Measurements from ENCODE around the gene CARD11.

The CARD11 gene

DNA sequence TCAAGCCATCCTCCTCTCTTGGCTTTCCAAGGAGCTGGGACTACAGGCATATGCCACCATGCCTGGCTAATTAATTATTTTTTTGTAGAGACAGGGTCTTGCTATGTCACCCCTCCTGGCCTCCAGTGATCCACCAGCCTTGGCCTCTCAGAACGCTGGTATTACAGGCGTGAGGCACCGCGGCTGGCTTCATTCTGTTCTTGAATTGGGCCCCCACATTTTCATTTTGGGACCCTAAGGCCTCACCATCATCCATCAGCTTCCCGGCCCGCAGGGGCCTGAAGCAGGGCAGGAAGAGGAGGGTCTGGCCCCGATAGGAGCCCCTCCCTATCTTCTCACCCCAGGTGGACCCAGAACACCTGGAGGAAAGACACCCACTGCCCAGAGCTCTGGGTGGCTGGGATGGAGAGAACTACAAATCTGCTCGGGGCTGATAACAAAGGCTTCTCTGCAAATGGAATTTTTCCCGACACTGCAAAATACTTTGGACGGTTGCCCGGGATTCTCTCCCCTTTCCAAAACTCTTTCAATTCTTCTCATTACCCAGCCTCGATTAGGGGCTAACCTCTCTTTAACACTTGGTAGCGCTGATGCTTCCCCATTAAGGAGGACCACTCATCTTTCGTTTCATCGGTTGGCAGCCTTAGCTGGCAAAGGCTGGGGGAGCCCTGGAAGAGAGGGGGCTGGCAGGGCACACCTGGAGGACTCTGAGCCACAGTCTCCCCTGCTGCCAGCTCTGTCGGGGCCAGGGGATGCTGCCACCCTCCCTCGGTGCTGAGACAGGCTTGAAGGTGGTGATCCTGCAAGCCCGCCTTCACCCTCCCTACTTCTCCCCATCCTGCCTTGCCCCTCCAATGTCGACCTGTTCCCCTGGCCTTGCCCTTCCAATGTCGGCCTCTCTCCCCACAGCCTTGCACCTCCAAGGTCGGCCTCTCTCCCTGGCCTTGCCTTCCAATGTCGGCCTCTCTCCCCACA, 118.5 kb downstream of the CARD11 start:
- ATAC-seq, result no peak
- TF ChIP-seq ZFP30 (CRISPR knock-in tag; IDR thresholded peaks at IDR 0.05) (no peak), TOX (CRISPR knock-in tag; IDR thresholded peaks at IDR 0.05; ENCODE audit: borderline replicate concordance) (no peak), ZNF70 (CRISPR knock-in tag; IDR thresholded peaks at IDR 0.05) (no peak), BACH2 (CRISPR knock-in tag; IDR thresholded peaks at IDR 0.05; ENCODE audit: borderline replicate concordance) (no peak), ZC3H10 (CRISPR knock-in tag; IDR thresholded peaks at IDR 0.05) (no peak), ZFP3 (CRISPR knock-in tag; IDR thresholded peaks at IDR 0.05) (no peak), GLIS3 (CRISPR knock-in tag; IDR thresholded peaks at IDR 0.05) (no peak), RARB (CRISPR knock-in tag; IDR thresholded peaks at IDR 0.05) (no peak), SNAI2 (CRISPR knock-in tag; IDR thresholded peaks at IDR 0.05) (no peak)
- TF ChIP-seq, protein P1, sequence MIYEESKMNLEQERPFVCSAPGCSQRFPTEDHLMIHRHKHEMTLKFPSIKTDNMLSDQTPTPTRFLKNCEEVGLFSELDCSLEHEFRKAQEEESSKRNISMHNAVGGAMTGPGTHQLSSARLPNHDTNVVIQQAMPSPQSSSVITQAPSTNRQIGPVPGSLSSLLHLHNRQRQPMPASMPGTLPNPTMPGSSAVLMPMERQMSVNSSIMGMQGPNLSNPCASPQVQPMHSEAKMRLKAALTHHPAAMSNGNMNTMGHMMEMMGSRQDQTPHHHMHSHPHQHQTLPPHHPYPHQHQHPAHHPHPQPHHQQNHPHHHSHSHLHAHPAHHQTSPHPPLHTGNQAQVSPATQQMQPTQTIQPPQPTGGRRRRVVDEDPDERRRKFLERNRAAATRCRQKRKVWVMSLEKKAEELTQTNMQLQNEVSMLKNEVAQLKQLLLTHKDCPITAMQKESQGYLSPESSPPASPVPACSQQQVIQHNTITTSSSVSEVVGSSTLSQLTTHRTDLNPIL (CRISPR knock-in tag; IDR thresholded peaks at IDR 0.05; ENCODE audit: low read depth), result no peak
- TF ChIP-seq, protein P2, sequence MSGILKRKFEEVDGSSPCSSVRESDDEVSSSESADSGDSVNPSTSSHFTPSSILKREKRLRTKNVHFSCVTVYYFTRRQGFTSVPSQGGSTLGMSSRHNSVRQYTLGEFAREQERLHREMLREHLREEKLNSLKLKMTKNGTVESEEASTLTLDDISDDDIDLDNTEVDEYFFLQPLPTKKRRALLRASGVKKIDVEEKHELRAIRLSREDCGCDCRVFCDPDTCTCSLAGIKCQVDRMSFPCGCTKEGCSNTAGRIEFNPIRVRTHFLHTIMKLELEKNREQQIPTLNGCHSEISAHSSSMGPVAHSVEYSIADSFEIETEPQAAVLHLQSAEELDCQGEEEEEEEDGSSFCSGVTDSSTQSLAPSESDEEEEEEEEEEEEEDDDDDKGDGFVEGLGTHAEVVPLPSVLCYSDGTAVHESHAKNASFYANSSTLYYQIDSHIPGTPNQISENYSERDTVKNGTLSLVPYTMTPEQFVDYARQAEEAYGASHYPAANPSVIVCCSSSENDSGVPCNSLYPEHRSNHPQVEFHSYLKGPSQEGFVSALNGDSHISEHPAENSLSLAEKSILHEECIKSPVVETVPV (CRISPR knock-in tag; IDR thresholded peaks at IDR 0.05), result no peak
- TF ChIP-seq, protein P3, sequence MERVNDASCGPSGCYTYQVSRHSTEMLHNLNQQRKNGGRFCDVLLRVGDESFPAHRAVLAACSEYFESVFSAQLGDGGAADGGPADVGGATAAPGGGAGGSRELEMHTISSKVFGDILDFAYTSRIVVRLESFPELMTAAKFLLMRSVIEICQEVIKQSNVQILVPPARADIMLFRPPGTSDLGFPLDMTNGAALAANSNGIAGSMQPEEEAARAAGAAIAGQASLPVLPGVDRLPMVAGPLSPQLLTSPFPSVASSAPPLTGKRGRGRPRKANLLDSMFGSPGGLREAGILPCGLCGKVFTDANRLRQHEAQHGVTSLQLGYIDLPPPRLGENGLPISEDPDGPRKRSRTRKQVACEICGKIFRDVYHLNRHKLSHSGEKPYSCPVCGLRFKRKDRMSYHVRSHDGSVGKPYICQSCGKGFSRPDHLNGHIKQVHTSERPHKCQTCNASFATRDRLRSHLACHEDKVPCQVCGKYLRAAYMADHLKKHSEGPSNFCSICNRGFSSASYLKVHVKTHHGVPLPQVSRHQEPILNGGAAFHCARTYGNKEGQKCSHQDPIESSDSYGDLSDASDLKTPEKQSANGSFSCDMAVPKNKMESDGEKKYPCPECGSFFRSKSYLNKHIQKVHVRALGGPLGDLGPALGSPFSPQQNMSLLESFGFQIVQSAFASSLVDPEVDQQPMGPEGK (CRISPR knock-in tag; IDR thresholded peaks at IDR 0.05; ENCODE audit: borderline replicate concordance), result no peak

DNA sequence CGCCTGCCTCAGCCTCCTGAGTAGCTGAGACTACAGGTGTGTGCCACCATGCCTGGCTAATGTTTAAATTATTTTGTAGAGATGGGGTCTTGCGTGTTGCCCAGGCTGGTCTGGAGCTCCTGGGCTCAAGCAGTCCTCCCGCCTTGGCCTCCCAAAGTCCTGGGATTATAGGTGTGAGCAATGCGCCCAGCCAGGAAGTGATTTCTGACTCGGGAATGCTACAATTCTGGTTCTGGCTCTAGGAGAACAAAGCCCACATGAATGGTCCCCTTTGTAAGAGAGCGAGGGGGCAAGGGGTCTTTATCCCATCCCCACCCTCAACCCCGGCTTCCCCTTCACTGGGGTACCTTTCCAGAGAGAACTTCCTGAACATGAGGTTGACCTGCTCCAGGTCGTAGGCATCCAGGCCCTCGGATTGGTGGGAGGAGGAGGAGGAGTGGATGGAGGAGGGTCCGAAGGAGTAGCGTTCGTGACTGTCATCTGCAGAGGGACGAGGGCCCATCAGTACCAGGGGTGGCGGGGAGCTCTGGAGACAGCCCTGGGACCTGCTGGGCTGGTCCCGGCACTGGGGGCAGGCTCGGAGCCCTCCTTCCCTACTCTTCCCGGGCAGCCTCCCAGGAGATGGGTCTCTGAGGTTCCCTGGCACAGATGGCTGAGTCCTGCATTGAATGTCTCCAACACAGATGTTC, 119.6 kb downstream of the CARD11 start:
- TF ChIP-seq ZC3H10 (CRISPR knock-in tag; IDR thresholded peaks at IDR 0.05) (no peak), PPARA (CRISPR knock-in tag; IDR thresholded peaks at IDR 0.05; ENCODE audit: borderline replicate concordance) (no peak), RARB (CRISPR knock-in tag; IDR thresholded peaks at IDR 0.05) (no peak), ARNTL (CRISPR knock-in tag; IDR thresholded peaks at IDR 0.05; ENCODE audit: borderline replicate concordance, low read depth) (no peak), CSDC2 (CRISPR knock-in tag; IDR thresholded peaks at IDR 0.05) (no peak), BACH2 (CRISPR knock-in tag; IDR thresholded peaks at IDR 0.05; ENCODE audit: borderline replicate concordance) (no peak), ZFP30 (CRISPR knock-in tag; IDR thresholded peaks at IDR 0.05) (no peak), ZFP3 (CRISPR knock-in tag; IDR thresholded peaks at IDR 0.05) (no peak), ZNF565 (CRISPR knock-in tag; conservative IDR thresholded peaks at IDR 0.05; ENCODE audit: low read depth) (no peak), ZNF8 (CRISPR knock-in tag; IDR thresholded peaks at IDR 0.05) (no peak), ESRRG (CRISPR knock-in tag; IDR thresholded peaks at IDR 0.05) (no peak), GLIS3 (CRISPR knock-in tag; IDR thresholded peaks at IDR 0.05) (no peak), SNAI2 (CRISPR knock-in tag; IDR thresholded peaks at IDR 0.05) (no peak), ZNF70 (CRISPR knock-in tag; IDR thresholded peaks at IDR 0.05) (no peak), ISL1 (CRISPR knock-in tag; IDR thresholded peaks at IDR 0.05) (no peak)
- TF ChIP-seq, protein P1 (CRISPR knock-in tag; IDR thresholded peaks at IDR 0.05; ENCODE audit: low read depth), result no peak
- TF ChIP-seq, protein P4, sequence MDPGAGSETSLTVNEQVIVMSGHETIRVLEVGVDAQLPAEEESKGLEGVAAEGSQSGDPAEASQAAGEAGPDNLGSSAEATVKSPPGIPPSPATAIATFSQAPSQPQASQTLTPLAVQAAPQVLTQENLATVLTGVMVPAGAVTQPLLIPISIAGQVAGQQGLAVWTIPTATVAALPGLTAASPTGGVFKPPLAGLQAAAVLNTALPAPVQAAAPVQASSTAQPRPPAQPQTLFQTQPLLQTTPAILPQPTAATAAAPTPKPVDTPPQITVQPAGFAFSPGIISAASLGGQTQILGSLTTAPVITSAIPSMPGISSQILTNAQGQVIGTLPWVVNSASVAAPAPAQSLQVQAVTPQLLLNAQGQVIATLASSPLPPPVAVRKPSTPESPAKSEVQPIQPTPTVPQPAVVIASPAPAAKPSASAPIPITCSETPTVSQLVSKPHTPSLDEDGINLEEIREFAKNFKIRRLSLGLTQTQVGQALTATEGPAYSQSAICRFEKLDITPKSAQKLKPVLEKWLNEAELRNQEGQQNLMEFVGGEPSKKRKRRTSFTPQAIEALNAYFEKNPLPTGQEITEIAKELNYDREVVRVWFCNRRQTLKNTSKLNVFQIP (CRISPR knock-in tag; IDR thresholded peaks at IDR 0.05; ENCODE audit: borderline replicate concordance, low read depth), result no peak
- TF ChIP-seq, protein P2 (CRISPR knock-in tag; IDR thresholded peaks at IDR 0.05), result no peak
- ATAC-seq, result no peak

Measured in SK-N-SH treated with all-trans-retinoic acid at 6 μM for 48 hours (cell line).